Activated naive CD8-positive, alpha-beta T cell treated with anti-CD3 and anti-CD28 coated beads, Interleukin-2, amount 50 U/mL, for 24 hours (primary cell): ENCODE results near the gene GATAD1.

Experiments
- ATAC-seq: fragments of 150-1000 bp; cut with Tn5 transposase; one replicate; pipeline ENCODE4 v1.10.0; 2021
- DNase-seq: peaks from one replicate; pipeline ENCODE4 v3.0.0; 2021
- H3K27ac Mint-ChIP-seq: one replicate; pipeline ENCODE4 v1.8.0; 2021; ENCODE audit warnings: mild to moderate bottlenecking, mixed read lengths
- H3K27me3 Mint-ChIP-seq: one replicate; pipeline ENCODE4 v1.8.0; 2021; ENCODE audit warnings: mixed read lengths
- H3K36me3 Mint-ChIP-seq: one replicate; pipeline ENCODE4 v1.8.0; 2021; ENCODE audit warnings: low read depth, mixed read lengths
- H3K4me1 Mint-ChIP-seq: one replicate; pipeline ENCODE4 v1.8.0; 2021; ENCODE audit warnings: mixed read lengths
- H3K4me3 Mint-ChIP-seq: one replicate; pipeline ENCODE4 v1.8.0; 2021; ENCODE audit warnings: mild to moderate bottlenecking, moderate library complexity, mixed read lengths
- H3K9me3 Mint-ChIP-seq: one replicate; pipeline ENCODE4 v1.8.0; 2021; ENCODE audit warnings: mixed read lengths

GATAD1 gene

DNA sequence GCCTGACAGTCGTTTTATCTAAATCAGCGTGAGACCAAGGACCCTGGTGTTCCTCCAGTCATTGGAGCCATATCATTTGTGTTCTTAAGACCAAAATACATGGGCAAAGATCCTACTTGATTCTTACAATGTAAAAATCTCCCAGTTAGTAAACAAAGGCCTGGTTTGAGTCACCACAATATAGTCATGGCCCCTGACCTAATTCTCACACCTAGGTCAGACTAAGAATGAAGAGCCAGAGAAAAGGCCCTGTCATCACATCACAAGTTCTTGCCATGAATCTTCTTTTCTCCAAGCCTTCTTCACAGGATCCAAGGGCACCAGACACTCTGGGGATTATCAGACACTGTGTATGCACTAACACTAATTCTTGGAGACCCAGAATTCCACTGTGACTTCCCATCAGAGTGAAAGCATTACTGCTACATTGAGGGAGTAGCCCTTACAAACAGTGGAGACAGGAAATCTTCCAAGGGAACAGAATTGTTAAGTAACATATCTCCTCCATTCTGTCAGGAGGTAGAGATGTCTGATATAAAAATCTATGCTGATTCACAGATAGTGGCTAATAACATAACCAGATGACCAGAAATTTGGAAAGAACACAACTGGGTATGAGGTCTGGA is 38.1 kb downstream of the GATAD1 start:
- Mint-ChIP-seq H3K9me3 (no peaks in the 10 kb centered on the region), H3K4me3 (no peak overlapping the region), H3K36me3 (peaks cover 6% of the 10 kb centered on the region), H3K27me3 (no peaks in the 10 kb centered on the region), H3K27ac (no peak overlapping the region), H3K4me1 (no peaks in the 10 kb centered on the region)
- ATAC-seq (no peak), DNase-seq (no peak)

DNA sequence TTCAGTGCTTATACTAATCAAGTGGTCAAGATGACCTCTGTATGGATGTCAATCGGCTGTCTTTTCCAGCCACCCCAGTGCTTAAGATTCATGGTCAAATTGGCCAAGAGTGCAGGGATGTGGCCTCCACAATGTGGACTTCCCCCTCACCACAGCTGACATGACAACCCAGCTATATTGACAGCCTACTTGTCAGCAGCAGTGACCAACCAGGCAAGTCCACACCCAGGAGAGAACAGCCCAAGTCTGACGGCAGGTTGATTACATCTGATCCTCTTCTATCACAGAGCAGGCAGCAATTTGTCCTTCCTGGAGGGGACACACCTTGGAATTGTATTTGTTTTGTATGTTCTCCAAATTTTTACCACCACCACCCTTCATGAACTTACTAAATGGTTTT is 38.7 kb downstream of the GATAD1 start:
- ATAC-seq (no peak), DNase-seq (no peak)
- no peaks in the 10 kb centered on the region for H3K9me3 Mint-ChIP-seq
- H3K4me1 Mint-ChIP-seq, result no peaks in the 10 kb centered on the region
- H3K27me3 Mint-ChIP-seq, result no peaks in the 10 kb centered on the region
- H3K4me3 Mint-ChIP-seq, result no peak overlapping the region
- H3K36me3 Mint-ChIP-seq, result peaks cover 6% of the 10 kb centered on the region
- H3K27ac Mint-ChIP-seq, result no peak overlapping the region

DNA sequence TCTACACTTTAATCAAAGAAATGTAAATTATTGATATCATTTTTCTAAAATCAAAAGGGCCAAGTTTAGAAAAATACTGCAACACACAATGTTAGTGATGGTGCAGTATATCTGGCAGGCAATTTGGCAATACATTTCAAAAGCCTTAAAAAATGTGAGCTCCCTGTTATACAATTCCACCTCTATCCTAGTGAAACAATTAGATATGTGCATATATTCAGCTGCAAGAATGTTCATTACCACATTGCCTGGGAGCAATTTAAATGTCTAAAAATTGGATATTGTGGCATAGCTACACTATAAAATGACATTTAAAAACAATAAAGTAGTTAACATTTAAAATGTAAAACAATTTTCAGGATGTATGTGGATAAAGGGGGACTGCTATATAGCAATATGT is 40.5 kb downstream of the GATAD1 start:
- H3K4me3 Mint-ChIP-seq, result no peak overlapping the region
- ATAC-seq, result no peak

DNA sequence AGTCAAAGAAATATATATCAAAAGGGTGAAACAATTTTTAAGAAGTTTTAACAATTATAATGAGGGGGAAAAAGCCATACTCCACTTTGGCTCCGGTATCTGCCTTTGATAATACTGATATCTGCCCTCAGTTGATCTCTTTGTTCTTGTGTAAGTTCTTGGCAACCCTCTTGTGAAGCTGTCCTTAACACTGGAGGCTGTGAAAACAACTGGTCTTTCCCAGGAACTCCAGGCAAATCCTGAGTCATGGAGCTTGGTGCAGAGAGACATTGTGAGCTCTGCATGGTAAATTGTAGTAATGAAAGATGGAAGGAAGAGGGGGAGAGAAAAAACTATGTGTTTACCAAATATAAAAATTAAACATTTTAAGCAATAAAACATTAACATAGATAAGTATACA is 42.4 kb downstream of the GATAD1 start:
- H3K36me3 Mint-ChIP-seq, result peaks cover 14% of the 10 kb centered on the region
- DNase-seq, result no peak
- no peaks in the 10 kb centered on the region for H3K9me3 Mint-ChIP-seq
- no peaks in the 10 kb centered on the region for H3K4me1 Mint-ChIP-seq
- no peak overlapping the region for H3K4me3 Mint-ChIP-seq
- ATAC-seq, result no peak
- no peak overlapping the region for H3K27ac Mint-ChIP-seq
- no peaks in the 10 kb centered on the region for H3K27me3 Mint-ChIP-seq

More for the DNA sequence above, 40.5 kb downstream of the GATAD1 start:
- H3K27ac Mint-ChIP-seq, result no peak overlapping the region
- peaks cover 7% of the 10 kb centered on the region for H3K36me3 Mint-ChIP-seq
- no peaks in the 10 kb centered on the region for H3K4me1 Mint-ChIP-seq
- no peaks in the 10 kb centered on the region for H3K27me3 Mint-ChIP-seq
- no peak for DNase-seq
- no peaks in the 10 kb centered on the region for H3K9me3 Mint-ChIP-seq

DNA sequence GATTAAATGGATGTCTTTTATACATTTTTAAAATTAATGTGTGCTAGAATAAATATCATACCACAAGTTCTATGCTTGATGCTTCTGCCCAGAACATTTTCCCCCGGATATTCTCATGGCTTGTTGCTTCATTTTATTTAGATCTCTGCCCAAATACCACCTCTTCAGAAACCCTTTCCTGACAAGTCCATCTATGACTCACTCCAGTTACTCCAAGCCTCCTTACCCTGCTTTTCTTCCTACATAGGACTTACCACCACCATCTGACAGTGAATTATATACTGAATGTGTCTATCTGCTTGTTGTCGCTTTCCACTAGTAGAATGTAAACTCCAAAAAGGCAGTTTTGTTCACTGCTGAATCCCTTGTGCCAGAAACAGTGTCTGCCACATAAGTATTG is 49.6 kb downstream of the GATAD1 start:
- Mint-ChIP-seq H3K9me3 (no peaks in the 10 kb centered on the region), H3K27me3 (no peaks in the 10 kb centered on the region), H3K4me1 (no peaks in the 10 kb centered on the region), H3K4me3 (no peak overlapping the region), H3K36me3 (peaks cover 25% of the 10 kb centered on the region), H3K27ac (no peak overlapping the region)
- ATAC-seq (no peak), DNase-seq (no peak)

DNA sequence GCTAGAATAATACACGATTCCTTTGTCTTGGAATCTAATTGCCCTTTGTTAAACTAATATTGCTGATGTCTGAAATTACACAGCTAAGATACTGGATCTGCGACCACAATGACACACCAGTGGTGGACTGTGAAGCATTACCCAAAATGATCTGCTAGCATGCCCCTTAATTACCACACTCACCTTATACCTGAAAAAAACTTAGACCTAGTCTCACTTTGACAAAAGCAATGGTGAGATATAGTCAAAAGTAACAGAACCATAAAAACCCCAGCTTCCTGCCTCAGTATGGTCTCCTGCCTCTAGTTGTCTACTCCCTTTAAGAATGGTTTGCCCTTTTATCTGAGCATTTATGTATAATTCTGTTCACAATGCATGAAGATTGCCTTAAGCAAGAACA is 51.3 kb downstream of the GATAD1 start:
- Mint-ChIP-seq H3K27me3 (no peaks in the 10 kb centered on the region), H3K4me1 (no peaks in the 10 kb centered on the region), H3K36me3 (peaks cover 22% of the 10 kb centered on the region), H3K9me3 (no peaks in the 10 kb centered on the region), H3K27ac (no peak overlapping the region), H3K4me3 (no peak overlapping the region)
- no peak for DNase-seq
- no peak for ATAC-seq

DNA sequence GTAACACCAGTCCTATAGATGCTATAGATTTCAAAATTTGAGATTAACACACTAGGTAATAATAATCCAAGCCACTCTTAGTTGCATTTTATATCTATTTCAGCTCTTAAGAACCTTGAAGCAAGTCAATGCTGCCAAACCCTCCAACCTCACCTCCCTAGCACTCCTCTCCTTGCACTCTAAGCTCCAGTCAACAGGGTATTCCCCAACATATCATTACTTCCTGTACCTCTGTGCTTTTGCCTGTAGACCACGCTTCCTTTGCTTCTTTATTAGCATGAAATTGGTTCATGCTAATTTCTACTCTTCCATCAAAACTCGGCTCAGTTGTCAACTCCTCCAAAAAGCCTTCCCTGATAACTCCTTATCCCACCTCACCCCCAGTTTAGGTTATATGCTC is 56.5 kb downstream of the GATAD1 start:
- Mint-ChIP-seq H3K36me3 (peaks cover 18% of the 10 kb centered on the region), H3K4me1 (no peaks in the 10 kb centered on the region), H3K4me3 (no peak overlapping the region), H3K9me3 (no peaks in the 10 kb centered on the region), H3K27ac (no peak overlapping the region), H3K27me3 (no peaks in the 10 kb centered on the region)
- no peak for DNase-seq
- ATAC-seq, result no peak

DNA sequence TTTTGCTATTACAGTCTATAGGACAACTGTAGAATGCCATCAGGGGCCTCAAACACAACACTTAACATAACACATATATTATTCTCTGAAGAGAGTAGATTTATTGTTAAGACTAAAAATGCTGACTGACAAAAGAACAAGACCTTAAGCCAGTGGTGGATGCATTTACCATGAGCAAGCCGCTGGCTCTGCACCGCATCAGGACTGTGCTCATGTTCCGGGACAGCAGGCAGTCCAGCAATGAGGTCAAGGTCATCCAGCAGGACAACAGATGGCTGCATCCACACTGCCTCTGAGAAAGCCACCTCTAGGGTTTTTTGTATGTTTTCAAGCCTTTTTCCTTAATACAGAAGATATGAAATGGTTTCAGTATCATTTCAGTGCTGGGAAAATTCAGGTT is 57.3 kb downstream of the GATAD1 start:
- Mint-ChIP-seq H3K4me1 (no peaks in the 10 kb centered on the region), H3K27me3 (no peaks in the 10 kb centered on the region), H3K4me3 (no peak overlapping the region), H3K9me3 (no peaks in the 10 kb centered on the region), H3K27ac (no peak overlapping the region), H3K36me3 (peaks cover 13% of the 10 kb centered on the region)
- DNase-seq (no peak), ATAC-seq (no peak)

DNA sequence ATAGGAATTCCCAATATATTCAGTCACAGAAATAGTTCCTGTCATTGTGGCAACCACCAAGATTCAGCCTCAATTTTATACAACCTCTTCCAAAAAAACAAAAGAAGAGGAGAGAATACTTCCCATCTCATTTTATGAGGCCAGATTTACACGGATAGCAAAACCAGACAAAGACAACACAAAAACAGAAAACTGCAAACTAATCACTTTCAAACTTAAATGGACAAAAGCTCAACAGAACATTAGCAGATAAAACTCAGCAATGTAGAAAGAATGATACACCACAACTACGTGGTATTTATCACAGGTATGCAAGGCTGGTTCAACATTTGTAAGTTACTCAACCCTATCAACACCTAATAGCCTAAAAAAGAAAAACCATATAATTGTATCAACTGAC is 59.1 kb downstream of the GATAD1 start:
- Mint-ChIP-seq H3K36me3 (peaks cover 8% of the 10 kb centered on the region), H3K9me3 (no peaks in the 10 kb centered on the region), H3K4me1 (no peaks in the 10 kb centered on the region), H3K27me3 (no peaks in the 10 kb centered on the region), H3K4me3 (no peak overlapping the region), H3K27ac (no peak overlapping the region)
- ATAC-seq, result no peak
- DNase-seq, result no peak

DNA sequence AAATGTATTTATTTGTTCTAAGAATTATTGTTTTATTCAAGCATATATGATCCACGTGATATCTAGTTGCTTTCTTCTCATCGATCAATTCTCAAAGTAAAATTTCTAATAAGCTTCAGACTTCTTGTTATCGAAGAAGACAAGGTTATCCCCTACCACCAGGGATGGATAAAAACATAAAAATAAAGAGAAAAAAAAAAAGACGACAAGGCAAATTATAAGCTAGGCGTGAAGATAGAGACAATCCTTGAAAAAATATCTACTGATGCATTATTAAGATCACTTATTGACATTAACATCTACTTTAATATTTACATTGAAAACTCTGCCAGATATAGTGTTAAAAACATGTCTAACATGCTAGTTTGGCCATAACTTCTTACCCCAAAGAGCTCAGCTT is 61.7 kb downstream of the GATAD1 start:
- Mint-ChIP-seq H3K27ac (no peak overlapping the region), H3K4me1 (no peaks in the 10 kb centered on the region), H3K4me3 (no peak overlapping the region), H3K9me3 (no peaks in the 10 kb centered on the region), H3K36me3 (peaks cover 13% of the 10 kb centered on the region), H3K27me3 (no peaks in the 10 kb centered on the region)
- DNase-seq, result no peak
- ATAC-seq, result no peak
